ENCODE measurements around the gene OR10G3. TPM values are rescaled to one million over a fixed set of nuclear protein-coding genes. Genes with fewer than 3 reads are reported as not detected.

Gene OR10G3
- total RNA-seq (2014; rRNA removed; shearing (Covaris generic)) (not detected in 2 replicates), polyA plus RNA-seq (2016; fragmentation: Nextera tagmentation; extraction: Ambion mirVana) (not detected in 2 replicates)
- long read RNA-seq: 0 reads

- H3K27me3 ChIP-seq (ENCODE audit: insufficient read depth): no peaks in the 10 kb centered on the region
- no peak for DNase-seq (ENCODE audit: low spot score)
- H3K4me3 ChIP-seq: no peak within 1 kb of the TSS
- H4K20me1 ChIP-seq (replicated peaks; ENCODE audit: insufficient read depth): no peaks in the 10 kb centered on the region
- Mint-ChIP-seq H3K27ac (no peak within 1 kb of the TSS), H3K27me3 (ENCODE audit: insufficient read depth, low read depth, poor library complexity) (peaks cover 10% of the 10 kb centered on the region), H3K4me3 (no peak within 1 kb of the TSS), H3K36me3 (ENCODE audit: low read depth) (no peaks in the 10 kb centered on the region), H3K9me3 (no peaks in the 10 kb centered on the region), H3K4me1 (no peaks in the 10 kb centered on the region)
- no peaks in the 10 kb centered on the region for H3K4me1 ChIP-seq (ENCODE audit: insufficient read depth)
- peak within 1 kb of the TSS; percentile 57; the same call in 1 of the 2 replicates for H2AFZ ChIP-seq
- ATAC-seq: no peak
- H3K27ac ChIP-seq (ENCODE audit: low read depth): no peak within 1 kb of the TSS
- no peaks in the 10 kb centered on the region for H3K79me2 ChIP-seq (replicated peaks; ENCODE audit: insufficient read depth)
- H3F3A ChIP-seq (replicated peaks; ENCODE audit: low read depth): no peaks in the 10 kb centered on the region
- no peaks in the 10 kb centered on the region for H3K9me2 ChIP-seq (ENCODE audit: insufficient read depth)
- no peak within 1 kb of the TSS for H3K4me2 ChIP-seq
- no peak for TF ChIP-seq CREB1 (CRISPR knock-in tag; IDR thresholded peaks at IDR 0.05; ENCODE audit: low read depth)
- TF ChIP-seq ETS1 (IDR thresholded peaks at IDR 0.05): no peak
- no peak for TF ChIP-seq ZNF462 (CRISPR knock-in tag; IDR thresholded peaks at IDR 0.05)
- no peak for TF ChIP-seq EZH2phosphoT487 (IDR thresholded peaks at IDR 0.05; ENCODE audit: unreplicated experiment)
- TF ChIP-seq NANOG (IDR thresholded peaks at IDR 0.05; ENCODE audit: borderline replicate concordance): no peak
- TF ChIP-seq CTCF (conservative IDR thresholded peaks at IDR 0.05; ENCODE audit: low read depth in 2 of 2): no peak
- TF ChIP-seq STAT1 (IDR thresholded peaks at IDR 0.05; ENCODE audit: unreplicated experiment): no peak
- no peak for TF ChIP-seq REST (IDR thresholded peaks at IDR 0.05; ENCODE audit: unreplicated experiment)
- no peak for TF ChIP-seq JUNB (IDR thresholded peaks at IDR 0.05; ENCODE audit: unreplicated experiment)
- TF ChIP-seq POLR2AphosphoS5 (IDR thresholded peaks at IDR 0.05; ENCODE audit: low read depth): no peak
- no peak for TF ChIP-seq ZNF114 (CRISPR knock-in tag; IDR thresholded peaks at IDR 0.05)
- TF ChIP-seq EZH2 (IDR thresholded peaks at IDR 0.05; ENCODE audit: low read depth, unreplicated experiment): no peak
- no peak for TF ChIP-seq ZNF331 (CRISPR knock-in tag; IDR thresholded peaks at IDR 0.05; ENCODE audit: low read depth)
- H3K36me3 ChIP-seq (ENCODE audit: insufficient read depth): no peaks in the 10 kb centered on the region
Measured at GRCh38 chr14:21579976-21580375, at the start of gene OR10G3. OR10G3 (minus strand) TSS chr14:21580076; CDS start chr14:21570744, 9,332 bp downstream.

All from GM23338 (cell line).